HG03045 (cell line): ENCODE results near the gene TFEB.

Source experiments
- ATAC-seq: cut with Tn5 transposase; IDR thresholded peaks from one replicate; pipeline ENCODE4 v1.9.1; 2021; ENCODE audit warnings: mild to moderate bottlenecking, moderate library complexity; ENCODE audit not compliant: unreplicated experiment

Gene TFEB

DNA sequence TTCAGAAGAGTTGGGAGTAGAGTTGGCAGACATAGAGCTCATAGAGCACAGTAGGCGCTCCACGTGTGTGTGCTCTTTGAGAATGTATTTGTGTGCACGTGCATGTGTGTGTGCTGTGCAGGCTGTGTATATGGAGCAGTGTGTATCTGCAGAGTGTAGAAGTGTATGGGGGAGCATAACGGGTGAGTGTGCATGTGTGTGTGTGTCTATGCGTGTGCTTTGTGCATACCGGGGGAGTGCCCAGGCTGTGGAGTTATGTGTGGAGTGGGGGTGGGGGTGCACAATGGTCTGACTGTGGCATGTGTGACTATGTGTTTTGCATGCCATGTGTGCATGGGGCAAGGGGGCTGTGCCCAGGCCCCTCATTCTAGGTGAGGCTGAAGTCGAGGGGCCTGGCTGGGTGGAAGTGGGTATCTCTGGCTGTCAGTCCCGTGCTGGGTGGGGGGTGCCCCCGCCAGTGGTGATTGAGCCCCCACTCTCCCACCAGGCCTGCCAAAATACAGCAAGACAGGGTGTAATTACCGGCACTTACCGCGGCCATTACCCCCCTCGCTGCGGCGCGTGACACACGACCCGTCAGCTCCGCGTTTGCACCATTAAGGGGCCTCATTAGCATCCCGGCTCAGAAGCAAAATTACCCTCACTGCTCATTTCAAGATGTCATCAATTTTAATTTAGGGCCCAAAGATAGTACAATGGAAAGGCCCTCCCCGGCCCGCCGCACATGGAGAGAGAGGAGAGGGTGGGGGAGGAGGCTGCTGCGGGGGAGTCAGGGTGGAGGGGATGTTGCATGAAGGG, 58.1 kb downstream of the TFEB start:
- ATAC-seq: no peak

GRCh38 chr6:41676431-41676830, 59.0 kb downstream of the TFEB start:
- ATAC-seq: no peak

GRCh38 chr6:41675992-41676391, 59.4 kb downstream of the TFEB start:
- ATAC-seq: no peak

- ATAC-seq: no peak
Observed at GRCh38 chr6:41675176-41675775, 60.1 kb downstream of the TFEB start.

DNA sequence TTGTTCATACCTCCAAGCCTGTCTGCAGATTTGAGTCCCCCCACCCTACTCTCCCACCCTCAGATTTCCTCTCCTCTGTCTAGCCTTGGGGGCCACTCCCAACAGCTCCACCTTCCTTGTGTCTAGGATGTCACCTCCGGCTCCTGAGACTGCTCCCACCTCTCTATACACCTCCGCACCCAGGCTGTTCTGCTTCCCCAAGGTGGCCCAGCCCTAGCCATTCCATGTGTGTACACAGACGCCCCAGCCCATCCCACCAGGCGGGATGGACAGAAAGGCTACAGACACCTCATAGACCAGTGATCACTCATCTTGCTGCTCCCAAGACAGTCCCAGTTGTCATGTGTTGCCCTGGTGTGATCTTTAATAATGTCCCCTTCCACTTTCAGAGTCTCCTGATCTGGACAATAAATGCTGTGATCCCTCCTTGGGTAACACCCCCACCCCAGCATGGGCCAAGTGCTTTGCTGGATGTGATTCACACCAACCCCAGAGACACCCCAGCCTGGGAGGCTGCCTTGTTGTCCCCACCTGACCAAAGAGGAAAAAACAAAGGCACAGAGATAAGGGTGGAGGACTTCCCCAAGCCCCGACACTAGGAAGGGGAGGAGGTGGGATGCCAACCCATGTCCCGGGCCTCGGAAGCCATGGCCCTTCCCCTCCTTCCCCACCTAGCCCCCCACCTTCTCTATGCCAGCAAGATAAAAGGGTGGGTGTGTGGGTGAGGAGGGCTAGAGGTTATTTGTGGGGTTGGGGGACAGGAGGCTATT, 61.0 kb downstream of the TFEB start:
- ATAC-seq: no peak

GRCh38 chr6:41673704-41674000, 61.8 kb downstream of the TFEB start:
- no peak for ATAC-seq

- no peak for ATAC-seq
Observed at GRCh38 chr6:41672816-41673703, 62.3 kb downstream of the TFEB start.

- no peak for ATAC-seq
Observed at GRCh38 chr6:41672016-41672415, 63.4 kb downstream of the TFEB start.

GRCh38 chr6:41671376-41671775, 64.0 kb downstream of the TFEB start:
- no peak for ATAC-seq

GRCh38 chr6:41670703-41671360, 64.6 kb downstream of the TFEB start:
- ATAC-seq: no peak

GRCh38 chr6:41668968-41669367, 66.4 kb downstream of the TFEB start:
- ATAC-seq: no peak

- no peak for ATAC-seq
Observed at GRCh38 chr6:41667195-41667594, 68.2 kb downstream of the TFEB start.

GRCh38 chr6:41664271-41664670, 71.1 kb downstream of the TFEB start:
- no peak for ATAC-seq

DNA sequence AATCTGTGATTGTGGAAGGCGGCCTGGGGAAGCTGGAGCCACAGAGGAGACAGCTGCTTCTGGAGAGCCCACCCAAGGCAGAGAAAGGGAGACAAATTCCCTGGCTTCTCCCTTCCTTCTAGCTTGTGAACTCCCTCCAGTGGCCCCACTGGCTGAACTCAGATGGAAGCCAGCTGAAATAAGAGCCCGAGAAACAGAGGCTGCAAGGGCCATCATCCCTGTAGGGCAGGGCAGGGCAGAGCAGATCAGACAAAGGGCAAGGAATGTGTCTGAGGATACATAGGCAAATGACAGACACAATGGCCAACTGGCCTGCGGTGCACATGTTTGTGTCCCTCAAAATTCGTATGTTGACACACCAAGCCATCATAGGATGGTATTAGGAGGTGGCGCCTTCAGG, 71.8 kb downstream of the TFEB start:
- no peak for ATAC-seq

DNA sequence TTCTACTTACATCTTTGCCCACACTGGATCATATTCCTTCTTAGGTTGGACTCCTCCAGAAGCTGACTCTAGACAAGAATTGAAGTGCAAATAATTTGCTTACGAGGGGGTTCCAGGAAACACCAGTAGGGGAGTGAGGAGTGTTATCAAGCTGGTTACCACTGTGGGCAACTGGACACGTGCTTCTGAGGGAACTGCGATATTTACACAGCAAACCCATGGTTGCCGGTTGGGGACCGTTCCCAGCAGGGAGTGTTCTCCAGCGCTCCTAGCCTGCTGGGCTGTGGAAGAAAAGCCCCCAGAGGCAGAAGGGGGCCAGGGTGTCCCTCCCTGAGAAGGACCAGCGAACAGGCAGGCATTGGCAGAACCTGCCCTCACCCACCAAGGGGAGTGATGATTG, 75.5 kb downstream of the TFEB start:
- no peak for ATAC-seq

DNA sequence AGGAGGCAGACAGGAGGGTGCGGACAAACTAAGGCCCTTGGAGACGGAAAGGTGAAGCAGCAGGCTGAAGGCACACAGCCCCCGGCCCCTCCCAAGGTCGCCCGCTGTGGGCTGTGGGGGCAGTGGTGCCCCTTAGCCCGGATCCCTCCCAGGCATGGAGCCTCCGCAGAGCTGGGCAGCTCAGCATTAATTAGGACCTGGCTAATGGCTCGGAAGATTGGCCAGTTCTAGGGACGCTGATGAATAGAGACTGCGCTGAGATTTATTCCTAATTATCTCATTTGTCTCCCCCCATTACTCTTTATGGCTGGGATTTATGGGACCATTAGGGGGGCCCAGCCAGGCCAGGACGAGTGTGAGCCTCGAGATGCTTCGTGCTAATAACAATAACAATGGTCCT, 76.8 kb downstream of the TFEB start:
- no peak for ATAC-seq

GRCh38 chr6:41657131-41658094, 78.0 kb downstream of the TFEB start:
- no peak for ATAC-seq

DNA sequence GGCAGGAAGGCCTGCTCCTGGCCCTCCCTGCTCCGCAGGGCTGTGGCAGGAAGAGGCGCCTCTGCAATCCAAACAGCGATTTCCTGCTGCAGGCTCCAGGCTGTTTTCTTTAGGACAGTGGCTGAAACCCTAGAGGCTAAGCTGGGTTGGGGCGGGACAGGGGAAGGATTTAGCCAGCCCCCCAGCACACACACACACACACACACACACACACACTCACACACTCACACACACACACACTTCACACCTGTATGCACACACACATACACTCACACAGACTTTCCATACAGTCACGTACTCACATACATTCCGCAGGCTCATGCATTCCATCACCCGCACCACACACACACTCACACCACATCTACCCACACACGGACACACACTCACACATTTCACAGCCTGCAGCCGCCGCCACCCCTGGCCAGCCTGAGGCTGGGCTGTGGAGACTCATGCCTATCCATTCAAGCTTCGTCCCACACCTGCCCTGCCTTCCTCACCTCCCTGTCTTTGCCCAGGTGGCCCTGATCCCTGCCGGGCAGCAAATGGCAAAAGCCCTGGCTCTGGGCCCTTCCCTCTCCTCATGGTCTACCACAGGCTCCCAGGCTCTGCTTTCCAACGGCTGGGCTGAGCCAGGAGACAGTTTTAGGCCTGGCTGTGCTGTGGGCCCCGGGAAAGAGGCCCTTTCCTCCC, 79.3 kb downstream of the TFEB start:
- no peak for ATAC-seq

DNA sequence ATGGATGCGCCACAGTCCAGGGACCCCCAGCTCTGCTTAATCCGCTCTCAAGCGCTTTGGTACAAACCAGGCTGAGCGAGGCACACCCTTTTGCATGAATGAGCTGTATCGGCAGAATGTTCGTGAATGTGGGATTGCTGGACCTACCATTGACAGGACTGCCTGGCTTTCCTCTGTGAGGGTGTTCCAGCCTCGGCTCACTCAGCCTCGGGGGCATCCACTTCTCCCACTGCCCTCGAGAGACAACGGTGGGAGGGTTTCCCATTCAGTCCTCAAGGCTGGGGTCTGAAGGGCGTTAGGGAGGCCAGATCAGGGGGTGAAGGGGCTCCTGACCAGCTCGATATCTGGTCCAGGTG, 79.8 kb downstream of the TFEB start:
- no peak for ATAC-seq
